HUES6 (cell line): ENCODE data around the gene SIGLEC10.
"Not testable (repeated sequence)": the region's sequence is repeated elsewhere in the genome, so short reads cannot be mapped to it uniquely, and the experiment has no call there.

ENCODE experiments used
- H3K27ac ChIP-seq: 2 replicates; pipeline ENCODE4 v1.7.0; 2013; ENCODE audit warnings: low read depth, mild to moderate bottlenecking, low read length, inconsistent platforms
- H3K27me3 ChIP-seq: 2 replicates; pipeline ENCODE4 v1.6.1; 2013; ENCODE audit warnings: low read length; ENCODE audit not compliant: control insufficient read depth, insufficient read depth
- H3K36me3 ChIP-seq: 2 replicates; pipeline ENCODE4 v1.6.1; 2013; ENCODE audit warnings: low read length; ENCODE audit not compliant: control insufficient read depth, insufficient read depth
- H3K4me1 ChIP-seq: 2 replicates; pipeline ENCODE4 v1.6.1; 2013; ENCODE audit warnings: low read length; ENCODE audit not compliant: control insufficient read depth, insufficient read depth
- H3K4me3 ChIP-seq: 2 replicates; pipeline ENCODE4 v1.5.1; 2013; ENCODE audit warnings: low read depth, low read length
- H3K9ac ChIP-seq: one replicate; pipeline ENCODE4 v1.6.1; 2013; ENCODE audit warnings: mild to moderate bottlenecking, low read length
- H3K9me3 ChIP-seq: 2 replicates; pipeline ENCODE4 v1.6.1; 2013; ENCODE audit warnings: low read depth, low read length; ENCODE audit not compliant: control insufficient read depth, insufficient read depth

Gene SIGLEC10

DNA sequence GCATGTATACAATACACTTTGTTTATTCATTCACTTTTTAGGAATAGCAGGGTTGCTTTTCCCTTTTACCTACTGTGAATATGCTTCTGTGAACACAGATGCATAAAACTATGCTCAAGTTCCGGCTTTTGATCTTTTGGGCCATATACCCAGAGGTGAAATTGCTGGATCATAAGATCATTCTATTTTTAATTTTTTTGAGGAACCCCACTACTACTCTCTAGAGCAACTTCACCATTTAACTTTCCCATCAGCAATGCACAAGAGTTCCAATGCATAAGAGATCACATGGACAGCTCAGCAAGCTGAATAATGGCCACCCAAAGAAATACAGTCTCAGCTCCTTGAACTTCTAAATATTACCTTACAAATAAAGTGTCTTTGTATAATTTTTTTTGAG lies 17.0 kb upstream of the SIGLEC10 start:
- H3K36me3 ChIP-seq = no peaks in the 10 kb centered on the region
- no peaks in the 10 kb centered on the region for H3K4me1 ChIP-seq
- no peak overlapping the region for H3K4me3 ChIP-seq
- H3K27me3 ChIP-seq = peaks cover 28% of the 10 kb centered on the region
- no peak overlapping the region for H3K9ac ChIP-seq
- no peaks in the 10 kb centered on the region for H3K9me3 ChIP-seq
- no peak overlapping the region for H3K27ac ChIP-seq

- Histone ChIP-seq H3K27ac (no peak overlapping the region), H3K4me3 (no peak overlapping the region), H3K36me3 (no peaks in the 10 kb centered on the region), H3K4me1 (no peaks in the 10 kb centered on the region), H3K27me3 (peaks cover 40% of the 10 kb centered on the region), H3K9ac (no peak overlapping the region), H3K9me3 (no peaks in the 10 kb centered on the region)
These were observed 15.6 kb upstream of the SIGLEC10 start for GRCh38 chr19:51433043-51433442.

DNA sequence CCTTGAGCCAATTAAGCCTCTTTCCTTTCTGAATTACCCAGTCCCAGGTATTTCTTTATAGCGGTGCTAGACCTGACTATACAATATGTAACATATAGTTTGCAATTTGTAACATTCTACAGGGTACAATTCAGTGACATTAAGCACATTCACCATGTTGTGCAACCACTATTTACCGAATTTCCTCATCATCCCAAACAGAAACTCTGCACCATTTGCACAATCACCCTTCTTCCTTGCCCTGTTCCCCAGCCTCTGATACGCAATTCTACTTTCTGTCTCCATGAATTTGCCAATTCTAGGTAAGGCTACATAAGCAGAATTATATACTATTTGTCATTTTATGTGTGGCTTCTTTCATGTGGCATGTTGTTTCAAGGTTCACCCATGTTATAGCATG lies 13.7 kb upstream of the SIGLEC10 start:
- no peaks in the 10 kb centered on the region for H3K9me3 ChIP-seq
- no peak overlapping the region for H3K27ac ChIP-seq
- H3K9ac ChIP-seq = no peak overlapping the region
- no peak overlapping the region for H3K4me3 ChIP-seq
- peaks cover 30% of the 10 kb centered on the region for H3K27me3 ChIP-seq
- no peaks in the 10 kb centered on the region for H3K4me1 ChIP-seq
- no peaks in the 10 kb centered on the region for H3K36me3 ChIP-seq

DNA sequence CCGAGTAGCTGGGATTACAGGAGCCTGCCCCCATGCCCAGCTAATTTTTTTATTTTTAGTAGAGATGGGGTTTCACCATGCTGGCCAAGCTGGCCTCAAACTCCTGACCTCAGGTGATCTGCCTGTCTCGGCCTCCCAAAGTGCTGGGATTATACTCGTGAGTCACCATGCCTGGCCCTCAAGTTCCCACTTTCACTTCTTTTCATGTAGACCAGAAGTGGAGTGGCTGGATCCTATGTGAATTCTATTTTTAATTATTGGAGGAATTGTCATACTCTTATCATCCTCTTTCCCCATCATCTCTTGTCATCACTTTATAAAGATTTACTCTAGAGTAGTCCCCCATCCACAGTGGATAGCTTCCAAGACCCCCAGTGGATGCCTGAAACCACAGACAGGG lies 12.8 kb upstream of the SIGLEC10 start:
- Histone ChIP-seq H3K4me1 (no peaks in the 10 kb centered on the region), H3K27ac (no peak overlapping the region), H3K36me3 (no peaks in the 10 kb centered on the region), H3K9ac (no peak overlapping the region), H3K27me3 (peaks cover 30% of the 10 kb centered on the region), H3K4me3 (no peak overlapping the region), H3K9me3 (no peaks in the 10 kb centered on the region)

DNA sequence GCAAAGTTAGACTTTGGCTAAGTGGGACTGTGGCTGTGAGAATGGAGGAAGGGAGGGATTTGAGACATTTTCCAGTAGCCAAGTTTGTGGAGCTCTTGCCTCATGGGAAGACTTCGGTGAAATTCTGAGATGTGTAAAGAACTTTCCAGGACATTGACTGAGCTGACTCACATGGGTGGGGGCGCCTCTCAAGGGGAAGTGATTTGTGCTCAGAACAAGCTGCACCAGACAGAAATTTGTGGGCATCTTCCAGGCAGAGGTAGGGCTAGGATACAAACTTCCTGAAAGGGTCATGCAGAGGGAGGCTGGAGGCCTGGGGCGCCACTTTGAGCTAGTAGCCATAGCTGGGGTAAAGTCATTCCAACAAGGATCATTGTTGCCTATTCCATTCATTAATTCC lies 9.8 kb upstream of the SIGLEC10 start:
- Histone ChIP-seq H3K4me1 (no peaks in the 10 kb centered on the region), H3K9me3 (no peaks in the 10 kb centered on the region), H3K27me3 (peaks cover 23% of the 10 kb centered on the region)

DNA sequence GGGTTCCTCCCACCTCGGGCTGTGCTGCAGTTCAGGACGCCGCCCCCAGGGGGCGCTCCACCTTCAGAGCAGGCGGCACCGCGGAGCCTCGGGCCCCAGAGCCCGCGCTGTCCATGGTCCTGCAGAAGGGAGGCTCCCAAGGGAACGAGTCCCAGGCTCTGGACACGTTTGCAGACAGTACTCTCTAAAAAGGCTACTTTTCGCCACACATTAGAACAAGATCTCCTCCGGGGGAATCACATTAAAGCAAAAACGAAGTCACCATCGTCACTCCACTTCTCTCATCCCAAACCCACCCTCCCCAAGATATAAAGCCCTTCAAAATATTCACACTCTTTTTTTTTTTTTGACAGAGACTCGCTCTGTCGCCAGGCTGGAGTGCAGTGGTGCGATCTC lies 4.6 kb upstream of the SIGLEC10 start:
- Histone ChIP-seq H3K27me3 (peaks cover 22% of the 10 kb centered on the region), H3K27ac (no peak overlapping the region), H3K9me3 (no peaks in the 10 kb centered on the region), H3K9ac (no peak overlapping the region), H3K4me3 (peak overlapping the region; percentile 60), H3K4me1 (peaks cover 7% of the 10 kb centered on the region; the same call in 1 of the 2 replicates), H3K36me3 (no peaks in the 10 kb centered on the region)

More for the DNA sequence above, 9.8 kb upstream of the SIGLEC10 start:
- Histone ChIP-seq H3K9ac (no peak overlapping the region), H3K27ac (no peak overlapping the region), H3K36me3 (no peaks in the 10 kb centered on the region), H3K4me3 (no peak overlapping the region)

DNA sequence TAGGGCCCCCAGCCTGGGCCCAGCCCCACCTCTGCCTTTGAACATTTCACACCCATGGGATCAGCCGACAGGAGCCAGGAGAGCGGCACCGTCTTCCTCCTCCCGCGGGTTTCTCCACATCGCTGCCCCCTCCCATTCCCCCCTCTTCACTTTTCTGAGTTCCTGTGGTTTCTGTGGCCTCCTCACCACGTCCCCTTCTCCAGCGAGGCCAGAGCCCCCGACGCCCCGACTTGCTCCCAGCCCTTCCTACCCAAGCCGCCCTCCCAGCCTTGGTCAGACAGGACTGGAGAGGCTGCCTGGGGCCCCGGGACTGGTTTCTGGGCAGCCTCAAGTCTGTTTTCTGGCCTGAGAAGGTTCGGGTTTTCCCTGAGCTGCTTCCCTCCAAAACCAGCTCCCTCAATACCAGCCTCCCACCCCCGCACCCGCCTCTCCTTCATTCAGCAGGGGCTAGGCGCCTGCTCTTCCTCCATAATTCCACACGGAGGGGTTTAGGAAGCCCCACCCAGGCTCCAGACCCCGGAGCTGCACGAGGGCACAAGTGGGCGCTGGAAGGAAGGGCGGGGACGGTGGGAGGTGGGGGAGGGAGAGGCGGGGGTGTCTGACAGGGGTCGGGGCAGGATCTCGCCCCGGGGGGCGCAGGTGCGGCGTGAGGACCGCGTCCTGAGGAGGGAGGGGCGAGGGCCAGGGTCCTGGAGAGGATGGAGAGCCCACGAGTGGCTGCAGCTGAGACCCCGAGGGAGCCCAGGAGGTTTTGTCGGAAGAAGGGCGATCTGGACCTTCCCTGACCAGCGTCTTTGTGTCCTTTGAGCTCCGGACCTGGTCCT lies 4.0 kb upstream of the SIGLEC10 start:
- H3K9me3 ChIP-seq = no peaks in the 10 kb centered on the region
- peak overlapping the region; percentile 60 for H3K4me3 ChIP-seq
- peaks cover 7% of the 10 kb centered on the region; the same call in 1 of the 2 replicates for H3K4me1 ChIP-seq
- no peak overlapping the region for H3K27ac ChIP-seq
- no peak overlapping the region for H3K9ac ChIP-seq
- no peaks in the 10 kb centered on the region for H3K36me3 ChIP-seq
- peaks cover 22% of the 10 kb centered on the region for H3K27me3 ChIP-seq

DNA sequence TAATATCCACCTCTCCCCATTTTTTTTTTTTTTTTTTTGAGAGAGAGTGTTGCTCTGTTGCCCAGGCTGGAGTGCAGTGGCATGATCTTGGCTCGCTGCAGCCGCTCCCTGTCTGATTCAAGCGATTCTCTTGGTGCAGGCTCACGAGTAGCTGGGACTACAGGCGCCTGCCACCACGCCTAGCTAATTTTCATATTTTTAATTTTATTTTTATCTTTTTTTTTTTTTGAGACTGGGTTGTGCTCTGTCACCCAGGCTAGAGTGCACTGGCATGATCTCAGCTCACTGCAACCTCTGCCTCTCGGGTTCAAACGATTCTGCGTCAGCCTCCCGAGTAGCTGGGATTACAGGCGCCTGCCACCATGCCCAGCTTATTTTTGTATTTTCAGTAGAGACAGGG lies 3.1 kb upstream of the SIGLEC10 start:
- H3K9me3 ChIP-seq, H3K4me1 ChIP-seq, H3K36me3 ChIP-seq, H3K4me3 ChIP-seq, H3K9ac ChIP-seq, H3K27ac ChIP-seq: not testable (repeated sequence)
- H3K27me3 ChIP-seq = peaks cover 17% of the 10 kb centered on the region

DNA sequence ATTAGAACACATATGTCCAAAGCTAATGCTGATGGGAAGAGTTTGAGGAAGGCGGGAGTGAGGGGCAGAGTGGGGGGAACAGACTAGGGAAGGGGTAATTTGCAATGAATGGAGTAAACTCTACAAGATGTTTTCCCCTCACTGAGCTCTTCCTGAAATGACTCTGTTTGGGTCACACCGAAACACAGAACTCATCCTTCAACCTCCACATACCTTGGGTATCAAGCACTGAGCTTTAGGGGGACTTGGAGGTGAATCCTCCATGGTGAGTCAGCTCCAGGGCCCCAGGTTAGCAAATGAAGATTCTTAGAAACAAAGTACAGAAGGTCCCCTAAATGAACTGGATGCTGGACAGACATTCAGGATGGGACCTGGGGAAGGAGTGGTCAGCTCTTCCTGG lies 1.3 kb upstream of the SIGLEC10 start:
- Histone ChIP-seq H3K9me3 (no peaks in the 10 kb centered on the region), H3K27me3 (peaks cover 17% of the 10 kb centered on the region), H3K36me3 (no peaks in the 10 kb centered on the region; the same call in 1 of the 2 replicates), H3K4me1 (peaks cover 7% of the 10 kb centered on the region; the same call in 1 of the 2 replicates), H3K27ac (no peak overlapping the region), H3K9ac (no peak overlapping the region), H3K4me3 (no peak overlapping the region)

DNA sequence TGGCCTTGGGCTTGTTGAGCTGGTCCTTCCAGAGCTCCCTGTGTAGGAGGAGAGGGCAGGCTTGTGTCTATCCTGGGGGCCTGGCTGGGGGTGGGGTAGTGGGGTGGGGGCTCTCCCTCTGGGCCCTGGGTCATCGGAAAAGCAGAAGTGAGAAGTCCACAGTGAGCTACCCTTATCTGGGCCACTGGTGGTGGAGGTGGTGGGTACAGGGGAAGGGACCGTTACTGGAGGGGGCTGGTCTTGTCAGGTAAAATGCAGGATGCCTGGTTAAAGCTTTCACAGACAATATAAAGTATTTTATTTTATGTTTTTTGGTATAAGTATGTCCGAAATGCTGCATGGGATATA lies 342 bp upstream of the SIGLEC10 start:
- Histone ChIP-seq H3K9ac (no peak overlapping the region), H3K4me1 (peaks cover 7% of the 10 kb centered on the region; the same call in 1 of the 2 replicates), H3K9me3 (no peaks in the 10 kb centered on the region), H3K36me3 (no peaks in the 10 kb centered on the region; the same call in 1 of the 2 replicates), H3K27ac (no peak overlapping the region), H3K27me3 (peaks cover 17% of the 10 kb centered on the region), H3K4me3 (no peak overlapping the region)

DNA sequence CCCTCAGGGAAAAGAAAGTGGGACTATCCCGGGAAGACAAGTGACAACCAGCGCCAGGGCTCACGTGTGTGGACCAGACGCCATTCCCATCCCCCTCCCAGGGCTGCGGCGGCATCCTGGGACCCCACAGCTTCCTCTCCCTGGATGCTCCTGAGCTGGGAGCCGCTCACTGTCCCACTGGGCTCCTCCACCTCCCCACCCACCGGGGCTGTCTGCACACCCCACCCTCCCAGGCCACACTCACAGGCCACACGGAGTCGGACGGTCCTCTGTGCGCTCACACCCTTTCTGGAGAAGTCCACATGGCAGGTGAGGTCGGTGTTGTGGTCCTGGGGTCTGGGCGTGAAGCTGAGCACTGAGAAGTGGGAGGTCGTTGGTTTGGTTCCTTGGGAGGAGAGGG lies 1.0 kb downstream of the SIGLEC10 start:
- not testable (repeated sequence) for H3K4me1 ChIP-seq, H3K27ac ChIP-seq, H3K9ac ChIP-seq, H3K9me3 ChIP-seq, H3K36me3 ChIP-seq, H3K4me3 ChIP-seq
- H3K27me3 ChIP-seq = peaks cover 16% of the 10 kb centered on the region
